GM23338 (cell line): Measurements from ENCODE around the gene SCFD2. TPM values are rescaled to one million over a fixed set of nuclear protein-coding genes. Genes with fewer than 3 reads are reported as not detected.

ENCODE experiments used
- ATAC-seq: fragments of 200-7000 bp; cut with Tn5 transposase; 3 replicates; pipeline ENCODE4 v1.9.1; 2020
- DNase-seq: peaks from one replicate; pipeline ENCODE4 v3.0.0-alpha.2; 2015; ENCODE audit warnings: low spot score
- H2AFZ ChIP-seq: fragments of 200-600 bp; sonication (generic); 2 replicates; pipeline ENCODE4 v1.8.0; 2016; ENCODE audit warnings: antibody characterized with exemption, mild to moderate bottlenecking, moderate library complexity
- H3F3A ChIP-seq: fragments of 200-600 bp; sonication (generic); replicated peaks from 2 replicates; pipeline ENCODE4 v1.8.0; 2017; ENCODE audit warnings: antibody characterized with exemption, mixed run types, low read depth
- H3K27ac ChIP-seq: fragments of 200-600 bp; sonication (generic); 2 replicates; pipeline ENCODE4 v1.6.1; 2016; ENCODE audit warnings: low read depth
- H3K27me3 ChIP-seq: fragments of 200-600 bp; sonication (generic); 2 replicates; pipeline ENCODE4 v1.8.0; 2016; ENCODE audit warnings: mild to moderate bottlenecking, mixed run types, moderate library complexity; ENCODE audit not compliant: insufficient read depth
- H3K36me3 ChIP-seq: fragments of 200-600 bp; sonication (generic); 2 replicates; pipeline ENCODE4 v1.8.0; 2016; ENCODE audit warnings: mild to moderate bottlenecking; ENCODE audit not compliant: insufficient read depth
- H3K4me1 ChIP-seq: fragments of 200-600 bp; sonication (generic); 2 replicates; pipeline ENCODE4 v1.8.0; 2016; ENCODE audit warnings: mild to moderate bottlenecking, moderate library complexity; ENCODE audit not compliant: insufficient read depth
- H3K4me2 ChIP-seq: fragments of 200-600 bp; sonication (generic); 2 replicates; pipeline ENCODE4 v1.7.1; 2017; ENCODE audit warnings: mixed run types
- H3K4me3 ChIP-seq: fragments of 200-600 bp; sonication (generic); 2 replicates; pipeline ENCODE4 v1.6.1; 2016; ENCODE audit warnings: mixed run types
- H3K79me2 ChIP-seq: fragments of 200-600 bp; sonication (generic); replicated peaks from 2 replicates; pipeline ENCODE4 v1.8.0; 2017; ENCODE audit warnings: mild to moderate bottlenecking; ENCODE audit not compliant: insufficient read depth
- H3K9me2 ChIP-seq: fragments of 200-600 bp; sonication (generic); 2 replicates; pipeline ENCODE4 v1.8.0; 2017; ENCODE audit not compliant: insufficient read depth
- H4K20me1 ChIP-seq: fragments of 200-600 bp; sonication (generic); replicated peaks from 2 replicates; pipeline ENCODE4 v1.8.0; 2017; ENCODE audit warnings: mild to moderate bottlenecking; ENCODE audit not compliant: insufficient read depth
- H3K27ac Mint-ChIP-seq: 2 replicates; pipeline ENCODE4 v1.8.0; 2020; ENCODE audit warnings: inconsistent platforms, mild to moderate bottlenecking, moderate library complexity, mixed read lengths
- H3K27me3 Mint-ChIP-seq: 3 replicates; pipeline ENCODE4 v1.8.0; 2022; ENCODE audit warnings: low read depth, mild to moderate bottlenecking, moderate library complexity, mixed read lengths, inconsistent platforms; ENCODE audit not compliant: insufficient read depth, poor library complexity
- H3K36me3 Mint-ChIP-seq: 3 replicates; pipeline ENCODE4 v1.8.0; 2021; ENCODE audit warnings: low read depth, mild to moderate bottlenecking, inconsistent platforms, moderate library complexity, mixed read lengths
- H3K4me1 Mint-ChIP-seq: 3 replicates; pipeline ENCODE4 v1.8.0; 2020; ENCODE audit warnings: mild to moderate bottlenecking, inconsistent platforms, mixed read lengths
- H3K4me3 Mint-ChIP-seq: 3 replicates; pipeline ENCODE4 v1.8.0; 2021; ENCODE audit warnings: moderate library complexity, mild to moderate bottlenecking, inconsistent platforms, mixed read lengths
- H3K9me3 Mint-ChIP-seq: 3 replicates; pipeline ENCODE4 v1.8.0; 2020; ENCODE audit warnings: moderate library complexity, mild to moderate bottlenecking, inconsistent platforms, mixed read lengths
- CREB1 ChIP-seq: fragments of 250-450 bp; sonication (Bioruptor Pico); IDR thresholded peaks from 2 replicates; pipeline ENCODE4 v1.5.0; 2020; ENCODE audit warnings: low read depth, mild to moderate bottlenecking, moderate library complexity
- EZH2 ChIP-seq: fragments of 200-600 bp; sonication (generic); IDR thresholded peaks from one replicate; pipeline ENCODE4 v1.8.0; 2017; ENCODE audit warnings: antibody characterized with exemption, mild to moderate bottlenecking, low read depth; ENCODE audit not compliant: unreplicated experiment
- EZH2phosphoT487 ChIP-seq: fragments of 200-600 bp; sonication (generic); IDR thresholded peaks from one replicate; pipeline ENCODE4 v1.8.1; 2018; ENCODE audit warnings: antibody characterized with exemption; ENCODE audit not compliant: unreplicated experiment
- JUNB ChIP-seq: IDR thresholded peaks from one replicate; pipeline ENCODE4 v1.6.1; 2016; ENCODE audit warnings: antibody characterized with exemption; ENCODE audit not compliant: unreplicated experiment
- NANOG ChIP-seq: IDR thresholded peaks from 2 replicates; pipeline ENCODE4 v1.6.1; 2016; ENCODE audit warnings: antibody characterized with exemption, borderline replicate concordance
- POLR2AphosphoS5 ChIP-seq: IDR thresholded peaks from 2 replicates; pipeline ENCODE4 v1.6.1; 2016; ENCODE audit warnings: antibody characterized with exemption, low read depth
- REST ChIP-seq: IDR thresholded peaks from one replicate; pipeline ENCODE4 v1.6.1; 2018; ENCODE audit warnings: antibody characterized with exemption; ENCODE audit not compliant: unreplicated experiment
- STAT1 ChIP-seq: IDR thresholded peaks from one replicate; pipeline ENCODE4 v1.6.1; 2016; ENCODE audit warnings: antibody characterized with exemption; ENCODE audit not compliant: unreplicated experiment
- ZNF114 ChIP-seq: fragments of 250-450 bp; sonication (Bioruptor Pico); IDR thresholded peaks from 2 replicates; pipeline ENCODE4 v1.5.0; 2020; ENCODE audit warnings: mild to moderate bottlenecking, moderate library complexity
- ZNF331 ChIP-seq: fragments of 250-450 bp; sonication (Bioruptor Pico); IDR thresholded peaks from 2 replicates; pipeline ENCODE4 v1.5.0; 2020; ENCODE audit warnings: low read depth, mild to moderate bottlenecking, moderate library complexity
- ZNF462 ChIP-seq: fragments of 250-450 bp; sonication (Bioruptor Pico); IDR thresholded peaks from 2 replicates; pipeline ENCODE4 v1.5.0; 2020; ENCODE audit warnings: mild to moderate bottlenecking, moderate library complexity
- polyA plus RNA-seq: library from polyadenylated mRNA; unstranded; fragments of >200 nt; fragmentation: Nextera tagmentation; extraction: Ambion mirVana; gene quantifications from 2 replicates; pipeline ENCODE4 v1.2.1, GENCODE V29; 2016
- total RNA-seq: library from RNA; depleted of rRNA; stranded (reverse); fragments of >200 nt; shearing (Covaris generic); gene quantifications from 2 replicates; pipeline ENCODE4 v1.2.3, GENCODE V29; 2014
- TF ChIP-seq, protein P1 (sequence below): IDR thresholded peaks from 2 replicates; pipeline ENCODE4 v1.6.1; 2016; ENCODE audit warnings: antibody characterized with exemption
- TF ChIP-seq, protein P2 (sequence below), 2 experiments: fragments of 200-600 bp in 1 of 2; sonication (generic) in 1 of 2; conservative IDR thresholded peaks; 2 replicates each; pipeline versions ENCODE4 v1.5.1 to v1.6.1; 2016 to 2017; ENCODE audit warnings: antibody characterized with exemption in 2 of 2, low read depth in 2 of 2, mild to moderate bottlenecking in 2 of 2, moderate library complexity in 1 of 2

The SCFD2 gene
- total and polyA plus RNA-seq, 2 experiments from 2014 or later = 5.7 to 17.5 TPM

GRCh38 chr4:52964561-52965101 lies 401.2 kb downstream of the SCFD2 start:
- no peak overlapping the region for H3K4me3 ChIP-seq
- no peak for TF ChIP-seq ZNF331 (CRISPR knock-in tag)
- no peak for TF ChIP-seq EZH2
- TF ChIP-seq CREB1 = no peak
- no peak for TF ChIP-seq ZNF462 (CRISPR knock-in tag)
- TF ChIP-seq STAT1 = no peak
- TF ChIP-seq, protein P1, sequence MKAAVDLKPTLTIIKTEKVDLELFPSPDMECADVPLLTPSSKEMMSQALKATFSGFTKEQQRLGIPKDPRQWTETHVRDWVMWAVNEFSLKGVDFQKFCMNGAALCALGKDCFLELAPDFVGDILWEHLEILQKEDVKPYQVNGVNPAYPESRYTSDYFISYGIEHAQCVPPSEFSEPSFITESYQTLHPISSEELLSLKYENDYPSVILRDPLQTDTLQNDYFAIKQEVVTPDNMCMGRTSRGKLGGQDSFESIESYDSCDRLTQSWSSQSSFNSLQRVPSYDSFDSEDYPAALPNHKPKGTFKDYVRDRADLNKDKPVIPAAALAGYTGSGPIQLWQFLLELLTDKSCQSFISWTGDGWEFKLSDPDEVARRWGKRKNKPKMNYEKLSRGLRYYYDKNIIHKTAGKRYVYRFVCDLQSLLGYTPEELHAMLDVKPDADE = no peak
- no peak for TF ChIP-seq NANOG
- TF ChIP-seq ZNF114 (CRISPR knock-in tag) = no peak
- no peak for TF ChIP-seq JUNB
- no peak for TF ChIP-seq EZH2phosphoT487
- TF ChIP-seq, protein P2, sequence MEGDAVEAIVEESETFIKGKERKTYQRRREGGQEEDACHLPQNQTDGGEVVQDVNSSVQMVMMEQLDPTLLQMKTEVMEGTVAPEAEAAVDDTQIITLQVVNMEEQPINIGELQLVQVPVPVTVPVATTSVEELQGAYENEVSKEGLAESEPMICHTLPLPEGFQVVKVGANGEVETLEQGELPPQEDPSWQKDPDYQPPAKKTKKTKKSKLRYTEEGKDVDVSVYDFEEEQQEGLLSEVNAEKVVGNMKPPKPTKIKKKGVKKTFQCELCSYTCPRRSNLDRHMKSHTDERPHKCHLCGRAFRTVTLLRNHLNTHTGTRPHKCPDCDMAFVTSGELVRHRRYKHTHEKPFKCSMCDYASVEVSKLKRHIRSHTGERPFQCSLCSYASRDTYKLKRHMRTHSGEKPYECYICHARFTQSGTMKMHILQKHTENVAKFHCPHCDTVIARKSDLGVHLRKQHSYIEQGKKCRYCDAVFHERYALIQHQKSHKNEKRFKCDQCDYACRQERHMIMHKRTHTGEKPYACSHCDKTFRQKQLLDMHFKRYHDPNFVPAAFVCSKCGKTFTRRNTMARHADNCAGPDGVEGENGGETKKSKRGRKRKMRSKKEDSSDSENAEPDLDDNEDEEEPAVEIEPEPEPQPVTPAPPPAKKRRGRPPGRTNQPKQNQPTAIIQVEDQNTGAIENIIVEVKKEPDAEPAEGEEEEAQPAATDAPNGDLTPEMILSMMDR (conservative IDR thresholded peaks at IDR 0.05; ENCODE audit: low read depth in 2 of 2) = no peak
- no peak for TF ChIP-seq POLR2AphosphoS5
- TF ChIP-seq REST = no peak
- ATAC-seq = no peak

More at GRCh38 chr4:52964561-52965101, 401.2 kb downstream of the SCFD2 start:
- H3K4me3 Mint-ChIP-seq = no peak overlapping the region
- no peaks in the 10 kb centered on the region for H3K27me3 ChIP-seq
- peaks cover 18% of the 10 kb centered on the region for H3K9me2 ChIP-seq
- H3K4me1 ChIP-seq = no peaks in the 10 kb centered on the region
- no peaks in the 10 kb centered on the region for H4K20me1 ChIP-seq
- H3K9me3 Mint-ChIP-seq = peaks cover 6% of the 10 kb centered on the region
- no peaks in the 10 kb centered on the region for H3F3A ChIP-seq
- peaks cover 2% of the 10 kb centered on the region for H3K27me3 Mint-ChIP-seq
- peaks cover 1% of the 10 kb centered on the region; the same call in 1 of the 2 replicates for H3K36me3 ChIP-seq
- no peak overlapping the region for H3K4me2 ChIP-seq
- H3K79me2 ChIP-seq = no peaks in the 10 kb centered on the region
- no peak overlapping the region for H3K27ac ChIP-seq
- H3K27ac Mint-ChIP-seq = no peak overlapping the region
- H3K36me3 Mint-ChIP-seq = peaks cover 8% of the 10 kb centered on the region
- DNase-seq = no peak
- H2AFZ ChIP-seq = no peak overlapping the region
- no peaks in the 10 kb centered on the region for H3K4me1 Mint-ChIP-seq
